Mucosa of descending colon (tissue), 3 donors: ENCODE data around the gene NFKBIZ. TPM values are rescaled to one million over a fixed set of nuclear protein-coding genes. Genes with fewer than 3 reads are reported as not detected.

Experiments
- ATAC-seq: fragments of 200-7000 bp; cut with Tn5 transposase; one replicate; pipeline ENCODE4 v1.9.1; 2020; ENCODE audit warnings: mild to moderate bottlenecking, moderate library complexity
- DNase-seq, 3 donors: peaks; one replicate each; pipeline ENCODE4 v3.0.0-alpha.2; 2020
- H3K36me3 ChIP-seq: fragments of 200-600 bp; one replicate; pipeline ENCODE4 v1.8.0; 2021; ENCODE audit warnings: low read depth, mild to moderate bottlenecking
- H3K4me1 ChIP-seq: fragments of 200-600 bp; one replicate; pipeline ENCODE4 v1.8.0; 2021; ENCODE audit warnings: low read depth, mild to moderate bottlenecking
- H3K4me3 ChIP-seq: fragments of 200-600 bp; one replicate; pipeline ENCODE4 v1.8.0; 2021; ENCODE audit warnings: mild to moderate bottlenecking
- H3K9me3 ChIP-seq: fragments of 200-600 bp; one replicate; pipeline ENCODE4 v1.8.0; 2021; ENCODE audit warnings: mild to moderate bottlenecking
- CTCF ChIP-seq: fragments of 200-600 bp; IDR thresholded peaks from one replicate; pipeline ENCODE4 v1.8.0; 2022; ENCODE audit warnings: antibody characterized with exemption, mild to moderate bottlenecking
- intact Hi-C, 2 donors: fragments of 100-400 bp; cut with DNase I in 1 of 2; cut with micrococcal nuclease in 1 of 2; formaldehyde crosslinking; loops; one replicate each; pipeline versions ENCODE4 v1.11.0 to v1.11.1; 2022; cut with DNase I, micrococcal nuclease
- total RNA-seq, 3 donors: library from RNA; stranded (reverse); fragmentation: NEBNext Ultra II Directional in 2 of 3; extraction: Animal tissue kit (Norgen Biotek cat#: 25700) in 2 of 3; gene quantifications; one replicate each; pipeline versions ENCODE4 v1.2.1 to v1.2.4, GENCODE V29; 2021 to 2023
- donor health status: DM: no; HTN: no; CAD: no; lungs with moderate emphysema.
- donor health status: DM: no; HTN: no; CAD: no.
- donor health status: DM: no; HTN: yes; CAD: no.

Gene NFKBIZ
- total RNA-seq, 3 donors from 2014 or later: 85.0 to 97.5 (median 91.5) TPM

- ATAC-seq: no peak
- no peak for TF ChIP-seq CTCF
- intact Hi-C loops: loop anchor here (2.0 to 5.0 kb wide), 2 partner anchors 412 to 414 kb away; no protein-coding TSS in a partner anchor
- no peak for DNase-seq
- H3K9me3 ChIP-seq: no peaks in the 10 kb centered on the region
- no peaks in the 10 kb centered on the region for H3K36me3 ChIP-seq
- H3K4me1 ChIP-seq: peaks cover 7% of the 10 kb centered on the region
- H3K4me3 ChIP-seq: no peak overlapping the region
These were observed 36.4 kb upstream of the NFKBIZ start for GRCh38 chr3:101812895-101813294.

- ATAC-seq (peak; percentile 54), DNase-seq (no peak)
- peaks cover 7% of the 10 kb centered on the region for H3K4me1 ChIP-seq
- no peaks in the 10 kb centered on the region for H3K36me3 ChIP-seq
- TF ChIP-seq CTCF: no peak
- no peaks in the 10 kb centered on the region for H3K9me3 ChIP-seq
- H3K4me3 ChIP-seq: no peak overlapping the region
- intact Hi-C loops: loop anchor here (2.0 to 5.0 kb wide), 2 partner anchors 411 to 413 kb away; no protein-coding TSS in a partner anchor
These were observed 35.4 kb upstream of the NFKBIZ start for GRCh38 chr3:101813817-101814440.

- Histone ChIP-seq H3K9me3 (no peaks in the 10 kb centered on the region), H3K4me3 (no peak overlapping the region), H3K4me1 (peaks cover 7% of the 10 kb centered on the region), H3K36me3 (no peaks in the 10 kb centered on the region)
- intact Hi-C loops: loop anchor here in 1 of 2 donors (5.0 kb wide), 1 partner anchor 412 kb away; no protein-coding TSS in a partner anchor
- TF ChIP-seq CTCF: no peak
- ATAC-seq: peak; percentile 70
- no peak for DNase-seq
These were observed 34.5 kb upstream of the NFKBIZ start for GRCh38 chr3:101814835-101815234.

GRCh38 chr3:101816215-101817149, 32.8 kb upstream of the NFKBIZ start:
- intact Hi-C loops: no loop called here
- Histone ChIP-seq H3K4me1 (peaks cover 7% of the 10 kb centered on the region), H3K9me3 (no peaks in the 10 kb centered on the region), H3K4me3 (no peak overlapping the region), H3K36me3 (no peaks in the 10 kb centered on the region)
- DNase-seq (no peak), ATAC-seq (no peak)
- TF ChIP-seq CTCF: no peak

- Histone ChIP-seq H3K9me3 (no peaks in the 10 kb centered on the region), H3K4me3 (no peak overlapping the region), H3K36me3 (no peaks in the 10 kb centered on the region), H3K4me1 (peaks cover 7% of the 10 kb centered on the region)
- TF ChIP-seq CTCF: no peak
- no peak for ATAC-seq
- intact Hi-C loops: no loop called here
- no peak for DNase-seq
These were observed 31.3 kb upstream of the NFKBIZ start for GRCh38 chr3:101817992-101818391.
